Bone marrow (tissue), 2 donors: ENCODE data around the gene TMEM82.

Experiments
- DNase-seq, 2 donors: peaks; one replicate each; lab custom pipeline; 2025; lab: John Stamatoyannopoulos, UW

The TMEM82 gene

DNA sequence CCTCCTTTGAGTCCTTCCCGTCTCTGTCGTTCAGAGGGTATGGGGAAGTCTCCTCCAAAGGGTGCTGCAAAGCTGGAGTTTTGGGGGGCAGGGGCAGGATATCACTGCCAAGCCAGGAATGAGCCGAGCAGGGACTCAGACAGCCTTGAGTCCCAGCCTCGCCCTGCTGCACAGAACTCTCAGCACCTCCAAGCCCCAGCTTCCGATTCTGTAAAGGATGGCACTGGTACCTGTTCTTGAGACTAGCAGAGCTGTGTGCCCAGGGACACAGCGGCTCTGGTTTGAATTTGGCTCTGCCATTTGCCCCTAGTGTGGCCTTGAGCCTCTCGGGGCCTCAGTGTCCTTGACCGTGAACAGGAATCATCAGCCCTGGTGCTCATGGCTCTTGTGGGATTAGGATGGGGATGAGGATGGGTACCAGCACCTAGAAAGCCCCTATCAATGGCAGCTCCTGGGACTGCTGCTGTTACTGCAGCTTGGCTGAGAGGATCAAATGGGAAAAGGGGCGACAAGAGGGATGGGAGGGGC, 14.8 kb downstream of the TMEM82 start:
- DNase-seq, result no peak

DNA sequence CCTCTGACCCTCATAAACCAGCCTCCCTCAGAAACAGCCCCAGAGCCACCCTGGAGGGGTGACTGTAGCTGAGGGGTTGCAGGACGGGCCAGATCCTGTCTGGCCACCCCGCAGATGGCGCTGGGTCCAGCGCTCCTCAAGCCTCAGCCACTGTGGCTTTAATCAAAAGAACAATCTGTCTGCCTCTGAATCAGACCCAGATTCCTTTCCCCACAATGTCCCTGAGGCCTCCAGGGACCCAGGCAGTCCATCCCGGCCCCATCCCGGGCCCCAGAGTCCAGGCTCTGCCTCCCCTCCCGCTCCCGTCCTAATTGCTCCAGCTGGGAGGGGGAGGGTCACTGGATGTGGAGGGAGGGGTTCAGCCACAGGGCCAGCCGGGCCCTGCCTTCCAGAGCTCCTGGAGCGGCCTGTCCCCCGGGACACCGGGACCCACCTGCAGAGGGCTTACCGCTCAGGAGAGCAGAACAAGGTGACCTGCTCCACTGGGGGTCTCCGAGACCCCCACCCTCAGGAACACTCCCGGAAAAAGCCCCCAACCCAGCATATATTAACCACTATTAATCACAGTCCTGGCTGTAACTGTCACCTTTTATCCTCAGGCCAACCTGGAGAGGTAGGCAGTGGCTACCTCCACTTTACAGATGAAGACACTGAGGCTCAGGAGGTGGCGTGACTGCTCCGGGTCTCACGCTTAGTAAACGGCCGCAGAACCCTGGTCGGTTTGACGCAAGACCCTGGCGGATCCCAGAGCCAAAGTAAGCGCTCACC, 15.5 kb downstream of the TMEM82 start:
- DNase-seq, result no peak

DNA sequence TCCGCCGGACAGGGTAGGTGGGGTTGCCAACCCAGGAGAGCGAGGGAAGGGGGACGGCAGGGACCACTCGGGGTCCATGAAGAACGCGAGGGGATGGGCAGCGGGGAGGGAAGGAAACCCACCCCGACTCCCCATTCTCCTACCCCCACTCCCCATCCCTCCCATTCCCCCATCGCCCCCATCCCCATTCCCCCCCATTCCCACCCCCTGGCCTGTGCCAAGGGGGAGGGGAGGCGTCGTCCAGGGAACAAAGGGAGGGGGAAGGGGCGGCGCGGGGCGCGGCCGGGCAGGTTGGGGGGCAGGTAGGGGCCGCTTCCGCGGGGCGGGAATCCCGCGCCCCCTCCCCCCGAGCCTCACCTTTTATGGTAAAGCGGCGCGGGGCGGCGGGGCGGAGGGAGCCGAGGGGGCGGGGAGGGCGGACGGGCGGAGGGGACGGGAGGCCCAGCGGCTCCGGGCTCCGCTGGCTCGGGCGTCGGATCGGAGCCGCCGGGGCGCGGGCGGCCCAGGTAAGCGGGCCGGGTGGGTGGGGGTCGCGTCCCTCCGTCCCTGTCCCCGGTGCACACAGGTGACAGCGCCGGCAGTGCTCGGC, 16.1 kb downstream of the TMEM82 start, which contains the start of gene FBLIM1:
Gene FBLIM1 (plus strand): TSS at position 453 of the 589 bp plus-strand sequence. CDS start 6,189 bp downstream, outside the sequence.
- no peak for DNase-seq

DNA sequence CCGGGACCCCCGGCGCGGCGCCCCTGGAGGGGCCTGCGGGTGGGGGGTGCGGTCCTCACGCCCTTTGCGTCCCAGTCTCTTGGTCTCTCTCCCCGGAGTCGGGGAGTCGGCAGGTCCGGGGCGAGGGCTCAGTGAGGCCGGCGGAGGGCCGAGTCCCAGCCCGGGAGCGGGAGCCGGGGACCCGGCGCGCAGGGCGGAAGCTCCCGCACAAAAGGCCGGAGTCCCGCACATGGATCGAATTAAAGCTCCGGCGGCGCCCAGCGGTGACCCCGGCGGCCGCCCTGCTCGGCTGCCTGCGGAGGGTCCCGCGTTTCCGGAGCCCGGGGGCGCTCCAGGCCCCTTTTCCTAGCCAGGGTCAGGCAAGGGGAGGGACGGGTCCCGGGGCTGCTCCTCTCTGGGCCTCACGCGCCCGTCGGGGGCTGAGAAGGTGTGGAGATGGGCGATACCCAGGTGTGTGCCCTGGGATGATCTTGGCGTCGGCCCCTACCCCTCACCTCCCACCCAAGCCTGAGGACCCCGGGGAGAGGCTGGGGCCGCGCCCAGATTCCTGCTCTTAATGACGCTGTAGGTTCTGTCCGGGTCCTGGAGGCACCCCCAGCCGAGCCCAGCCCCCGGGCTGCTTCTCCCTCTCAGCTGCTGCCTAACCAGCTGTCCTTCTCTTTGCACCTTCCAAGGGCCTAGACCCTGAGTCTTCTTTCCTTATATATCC, 16.8 kb downstream of the TMEM82 start:
- no peak for DNase-seq

DNA sequence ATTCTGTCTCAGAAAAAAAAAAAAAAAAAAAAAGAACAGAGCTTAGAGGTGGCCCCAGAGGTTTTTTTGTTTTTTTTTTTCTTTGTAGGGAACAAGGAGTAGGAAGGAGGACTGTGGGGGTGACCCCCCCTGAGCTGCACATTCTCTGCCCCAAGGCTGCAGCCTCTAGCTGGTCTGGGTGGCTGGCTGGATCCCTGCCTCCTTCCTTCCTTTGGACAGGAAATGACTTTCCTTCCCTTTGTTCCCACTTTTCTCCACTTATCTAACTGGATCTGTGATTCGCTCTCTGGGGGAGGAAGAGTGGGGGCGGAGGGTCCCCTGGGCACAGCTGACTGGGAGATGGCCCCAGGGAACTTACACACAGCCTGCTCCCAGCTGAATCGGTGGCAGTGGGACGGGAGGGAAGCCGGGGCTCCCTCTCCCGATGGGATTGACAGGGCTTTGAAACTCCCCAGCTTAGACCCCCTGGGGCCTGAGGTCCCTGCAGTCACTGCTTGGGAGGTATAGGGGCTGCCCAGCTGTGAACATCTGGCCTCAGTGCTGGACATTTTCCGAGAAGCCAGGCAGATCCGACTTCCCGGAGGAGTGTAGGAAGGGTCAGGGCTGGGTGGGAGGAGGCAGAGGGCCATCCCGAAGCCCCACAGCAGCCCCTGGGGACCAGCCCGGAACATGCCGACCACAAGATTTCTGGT, 18.4 kb downstream of the TMEM82 start:
- no peak for DNase-seq

DNA sequence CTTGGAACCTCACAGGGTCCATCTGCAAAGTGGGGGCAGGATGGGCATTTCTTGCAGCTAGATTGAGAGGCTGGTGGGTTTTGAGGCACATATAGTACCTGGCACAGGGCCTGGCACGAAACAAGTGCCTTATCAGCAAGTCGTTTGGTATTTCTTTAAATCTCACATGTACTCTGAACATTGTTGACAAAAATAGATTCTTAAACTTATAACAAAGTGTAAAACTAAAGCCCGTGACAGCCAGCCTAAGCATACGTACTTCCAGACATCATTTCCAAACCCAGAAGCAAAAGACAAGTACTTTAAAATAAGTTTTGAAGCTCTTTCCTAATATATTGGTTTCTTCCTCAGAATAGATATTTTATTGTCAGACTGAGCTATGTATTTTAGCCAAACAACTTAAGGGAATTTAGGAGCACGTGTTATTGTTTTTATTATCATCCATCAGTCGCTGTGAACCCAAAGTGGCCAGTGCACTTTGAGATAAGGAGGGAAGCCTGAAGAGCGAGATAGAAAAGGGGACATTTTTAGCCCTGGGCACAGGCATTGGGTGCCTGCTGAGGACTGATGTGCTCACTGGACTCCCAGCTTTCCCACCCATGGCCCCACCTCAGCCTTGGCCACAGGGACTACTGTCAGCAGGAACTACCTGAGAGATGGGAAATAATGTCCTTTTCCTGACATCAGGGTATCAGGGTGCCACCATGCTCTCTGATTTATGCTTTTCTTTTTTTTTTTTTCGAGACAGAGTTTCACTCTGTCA, 19.2 kb downstream of the TMEM82 start:
- no peak for DNase-seq

DNA sequence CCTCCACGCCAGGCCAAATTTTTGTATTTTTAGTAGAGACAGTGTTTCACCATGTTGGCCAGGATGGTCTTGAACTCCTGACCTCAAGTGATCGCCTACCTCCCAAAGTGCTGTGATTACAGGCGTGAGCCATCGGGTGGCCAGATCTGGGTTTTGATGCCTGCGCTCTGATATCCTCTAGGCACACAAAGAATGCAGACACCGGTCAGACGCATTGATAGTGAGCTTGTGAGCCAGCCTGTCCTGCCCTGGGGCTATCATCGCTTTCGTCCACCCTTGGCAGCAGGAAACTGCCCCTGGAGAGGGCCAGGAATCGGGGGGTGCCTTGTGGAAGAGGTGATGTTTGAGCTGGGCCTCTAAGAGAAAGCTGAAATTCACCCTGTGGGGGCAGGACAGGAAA, 20.2 kb downstream of the TMEM82 start:
- DNase-seq, result no peak

DNA sequence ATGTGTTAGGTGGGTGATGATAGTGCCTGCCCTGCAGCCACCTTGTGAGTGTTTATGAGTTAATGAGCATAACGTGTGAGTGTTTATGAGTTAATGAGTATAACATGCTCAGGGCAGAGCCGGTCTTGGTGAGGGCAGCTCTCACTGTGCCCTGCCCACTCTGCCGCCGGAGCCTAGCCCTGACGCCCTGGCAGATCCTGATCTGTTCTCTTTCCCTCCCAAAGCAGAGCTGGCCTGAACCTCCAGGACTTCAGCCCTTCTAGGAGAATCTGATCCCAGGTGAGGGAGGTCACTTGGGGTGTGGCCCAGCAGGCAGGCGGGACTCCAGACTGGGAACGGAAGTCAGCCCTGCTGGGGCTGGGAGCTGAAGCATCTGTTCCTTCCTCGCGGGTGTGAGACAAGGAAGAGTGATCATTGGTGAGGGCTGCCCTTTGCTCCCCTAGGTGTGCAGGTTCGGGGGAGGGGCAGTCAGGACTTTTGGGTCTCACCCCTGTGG, 22.0 kb downstream of the TMEM82 start:
- no peak for DNase-seq

DNA sequence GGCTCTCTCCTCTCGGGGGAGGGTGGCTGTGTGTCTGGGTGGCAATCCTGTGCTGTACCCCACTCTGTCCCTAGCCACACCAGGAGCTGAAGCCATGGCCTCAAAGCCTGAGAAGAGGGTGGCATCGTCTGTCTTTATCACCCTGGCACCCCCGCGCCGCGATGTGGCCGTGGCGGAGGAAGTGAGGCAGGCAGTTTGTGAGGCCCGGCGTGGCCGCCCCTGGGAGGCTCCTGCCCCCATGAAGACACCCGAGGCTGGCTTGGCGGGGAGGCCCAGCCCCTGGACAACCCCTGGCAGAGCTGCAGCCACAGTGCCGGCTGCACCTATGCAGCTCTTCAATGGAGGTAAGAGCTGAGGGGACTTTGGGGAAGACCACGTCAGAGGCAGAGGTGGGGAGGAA, 22.6 kb downstream of the TMEM82 start:
- DNase-seq, result no peak

DNA sequence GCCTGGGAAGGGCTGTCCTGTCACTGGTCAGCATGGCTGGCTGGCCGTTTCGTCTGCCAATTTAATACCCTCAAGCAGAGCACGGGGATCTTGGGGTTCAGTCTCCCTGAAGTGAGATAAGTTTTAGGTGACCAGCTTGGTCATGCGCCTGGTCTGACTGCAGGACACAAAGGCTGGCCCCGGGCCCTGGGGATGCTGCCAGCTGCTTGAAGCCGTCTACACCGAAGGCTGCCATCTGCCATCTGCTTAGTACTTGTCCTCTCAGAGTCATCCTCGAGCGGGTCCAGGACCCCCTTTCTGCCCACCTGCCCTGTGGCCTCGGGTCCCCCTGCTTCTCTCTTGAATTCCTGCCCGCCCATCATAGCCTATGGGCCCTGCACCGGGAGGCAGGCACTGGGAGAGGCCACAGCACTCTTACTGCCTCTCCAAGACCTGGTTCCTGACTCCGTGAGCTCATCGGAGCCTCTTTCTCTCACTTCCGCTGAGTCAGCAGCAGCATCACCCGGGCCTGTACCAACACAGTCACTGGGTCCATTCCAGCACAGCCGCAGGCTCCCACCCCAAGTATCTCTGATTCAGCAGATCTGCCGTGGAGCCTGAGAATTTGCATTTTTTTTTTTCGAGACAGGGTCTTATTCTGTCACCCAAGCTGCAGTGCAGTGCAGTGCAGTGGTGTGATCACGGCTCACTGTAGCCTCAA, 23.3 kb downstream of the TMEM82 start:
- DNase-seq, result no peak

DNA sequence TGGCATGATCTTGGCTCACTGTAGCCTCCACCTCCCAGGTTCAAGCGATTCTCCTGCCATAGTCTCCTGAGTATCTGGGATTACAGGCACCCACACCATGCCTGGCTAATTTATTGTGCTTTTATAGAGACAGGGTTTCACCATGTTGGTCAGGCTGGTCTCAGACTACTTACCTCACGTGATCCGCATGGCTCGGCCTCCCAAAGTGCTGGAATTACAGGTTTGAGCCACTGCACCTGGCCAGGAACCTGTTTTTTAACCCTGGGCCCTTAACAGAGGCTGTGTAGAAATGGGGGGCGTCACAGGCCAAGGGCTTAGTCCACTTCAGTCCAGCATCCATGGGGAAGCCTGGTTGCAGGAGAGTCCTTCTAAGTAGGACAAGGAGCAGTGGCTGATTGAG, 25.6 kb downstream of the TMEM82 start:
- DNase-seq, result no peak

DNA sequence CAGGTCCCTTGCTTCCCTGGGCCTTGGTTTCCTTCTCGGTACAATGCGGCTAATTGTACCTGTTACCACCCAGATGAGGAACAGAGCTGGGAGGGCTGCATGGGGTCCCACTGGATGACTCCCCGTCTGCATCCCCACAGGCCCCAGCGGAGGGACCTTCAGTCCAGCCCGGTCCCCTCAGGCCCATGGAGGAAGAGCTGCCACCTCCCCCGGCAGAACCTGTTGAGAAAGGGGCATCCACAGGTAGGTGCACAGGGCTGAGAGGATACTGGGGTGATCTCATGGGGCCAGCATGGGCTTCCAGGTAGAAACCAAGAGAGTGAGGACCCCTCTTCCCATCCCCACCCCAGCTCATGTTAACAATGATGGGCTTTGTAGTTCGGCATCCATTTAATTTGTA, 26.1 kb downstream of the TMEM82 start:
- no peak for DNase-seq

DNA sequence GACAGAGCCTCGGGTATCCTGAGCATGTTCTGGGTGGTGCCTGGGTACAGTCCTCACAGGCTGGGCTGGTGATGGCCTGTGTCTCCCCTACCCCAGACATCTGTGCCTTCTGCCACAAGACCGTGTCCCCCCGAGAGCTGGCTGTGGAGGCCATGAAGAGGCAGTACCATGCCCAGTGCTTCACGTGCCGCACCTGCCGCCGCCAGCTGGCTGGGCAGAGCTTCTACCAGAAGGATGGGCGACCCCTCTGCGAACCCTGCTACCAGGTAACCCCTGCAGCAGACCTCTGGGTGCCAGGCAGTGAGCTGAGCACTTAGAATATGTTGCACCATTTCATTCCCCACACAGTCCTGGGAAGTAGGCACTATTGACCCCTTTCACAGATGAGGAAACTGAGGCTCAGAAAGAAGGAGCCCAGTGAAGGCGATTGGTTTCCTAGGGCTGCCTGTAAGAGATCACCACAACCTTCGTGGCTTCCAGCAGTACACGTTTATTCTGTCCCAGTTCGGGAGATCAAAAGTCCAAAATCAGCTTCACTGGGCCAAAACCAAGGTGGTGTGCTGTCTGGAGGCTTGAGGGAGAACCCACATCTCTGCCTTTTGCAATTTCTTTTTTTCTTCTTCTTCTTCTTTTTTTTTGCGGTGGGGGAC, 28.1 kb downstream of the TMEM82 start:
- DNase-seq, result no peak

DNA sequence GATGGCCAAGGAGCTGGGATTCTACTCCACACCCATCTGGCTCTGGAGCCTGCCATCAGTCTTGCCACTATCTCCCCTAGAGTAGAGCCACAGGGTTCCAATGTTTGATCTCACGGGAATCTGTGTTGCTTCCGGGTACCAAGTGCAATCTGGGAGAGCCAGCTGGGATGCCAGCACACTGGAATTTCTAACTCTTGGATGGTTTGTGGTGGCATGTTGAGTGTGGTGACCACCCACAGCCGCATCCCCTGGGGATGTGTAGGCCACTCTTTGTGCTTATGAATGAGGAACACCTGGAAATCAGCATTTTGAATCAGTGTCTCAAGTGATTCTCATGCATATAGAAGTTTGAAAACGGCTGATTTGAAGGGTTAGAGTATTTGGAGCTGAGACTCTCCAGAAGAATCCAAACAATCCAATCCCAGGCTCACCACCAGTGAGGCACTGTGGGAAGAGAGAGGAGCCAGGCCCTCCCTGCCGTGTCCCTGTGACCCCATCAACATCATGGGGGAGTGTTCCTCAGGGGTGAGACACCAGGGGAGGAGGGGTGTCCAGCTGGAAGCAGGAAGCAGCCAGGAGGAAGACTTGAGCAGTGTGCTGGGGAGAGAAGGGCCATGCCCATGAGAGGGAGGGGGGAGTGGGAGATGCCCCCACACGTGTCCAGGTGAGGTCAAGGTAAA, 29.7 kb downstream of the TMEM82 start:
- no peak for DNase-seq

DNA sequence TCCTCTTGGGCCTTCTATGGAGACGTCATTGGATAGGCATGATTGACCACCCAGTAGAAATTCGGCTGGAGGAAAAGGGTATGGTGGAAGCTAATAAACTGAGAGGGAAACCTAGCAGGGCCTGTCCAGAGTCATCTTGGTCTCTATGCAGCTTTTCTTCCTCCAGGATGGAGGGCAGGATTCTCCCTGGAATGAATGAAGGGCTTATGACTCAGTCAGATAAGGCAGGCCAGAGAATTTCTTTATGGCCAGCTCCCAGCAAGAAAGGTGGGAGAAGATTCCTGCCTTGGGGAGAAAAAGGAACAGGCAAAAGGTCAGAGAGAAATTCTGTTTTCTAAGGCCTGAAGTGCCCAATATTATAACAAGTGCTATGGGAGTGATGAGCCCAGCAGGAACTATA, 33.4 kb downstream of the TMEM82 start:
- DNase-seq, result no peak

DNA sequence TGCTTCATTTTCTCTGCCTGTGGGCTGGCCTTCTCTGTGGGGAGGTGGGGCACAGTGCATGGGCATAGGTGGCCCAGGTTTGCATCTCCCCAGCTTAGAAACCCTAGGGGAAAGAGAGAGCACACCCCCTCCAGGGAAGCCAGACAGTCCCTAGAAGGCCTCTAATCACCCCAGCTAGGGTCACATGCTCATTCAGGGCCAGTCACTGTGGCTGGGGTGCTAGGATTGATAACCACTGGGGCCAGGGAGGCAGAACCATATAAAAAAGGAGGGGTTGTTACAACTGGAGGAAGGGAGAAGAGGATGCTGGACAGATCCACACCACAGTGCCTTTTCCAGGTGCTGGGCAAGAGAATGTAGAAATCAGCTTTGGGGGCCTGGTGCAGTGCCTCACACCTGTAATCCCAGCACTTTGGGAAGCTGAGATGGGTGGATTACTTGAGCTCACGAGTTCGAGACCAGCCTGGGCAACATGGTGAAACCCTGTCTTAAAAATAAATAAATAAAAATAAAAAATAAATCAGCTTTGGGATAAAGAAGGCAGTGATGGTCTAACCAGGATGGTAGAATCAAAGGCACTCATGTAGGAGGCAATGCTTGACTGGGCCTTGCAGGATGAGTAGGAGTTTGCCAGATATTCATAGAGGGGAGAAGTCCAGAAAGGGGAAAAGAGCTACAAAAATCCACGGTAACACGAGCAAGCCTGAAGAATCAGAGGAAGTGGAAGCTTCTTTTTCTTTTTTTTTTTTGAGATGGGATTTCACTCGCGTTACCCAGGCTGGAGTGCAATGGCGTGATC, 35.8 kb downstream of the TMEM82 start:
- no peak for DNase-seq

DNA sequence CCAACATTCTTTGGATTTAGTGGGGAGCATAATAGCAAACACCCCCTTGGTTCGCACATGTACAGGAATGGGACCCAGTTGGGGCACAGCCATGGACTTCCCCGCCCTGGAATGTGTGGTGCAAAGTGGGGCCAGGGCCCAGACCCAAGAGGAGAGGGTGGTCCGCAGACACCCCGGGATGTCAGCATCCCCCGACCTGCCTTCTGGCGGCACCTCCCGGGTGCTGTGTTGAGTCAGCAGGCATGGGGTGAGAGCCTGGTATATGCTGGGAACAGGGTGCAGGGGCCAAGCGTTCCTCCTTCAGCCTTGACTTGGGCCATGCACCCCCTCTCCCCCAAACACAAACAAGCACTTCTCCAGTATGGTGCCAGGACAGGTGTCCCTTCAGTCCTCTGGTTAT, 43.4 kb downstream of the TMEM82 start:
- no peak for DNase-seq

DNA sequence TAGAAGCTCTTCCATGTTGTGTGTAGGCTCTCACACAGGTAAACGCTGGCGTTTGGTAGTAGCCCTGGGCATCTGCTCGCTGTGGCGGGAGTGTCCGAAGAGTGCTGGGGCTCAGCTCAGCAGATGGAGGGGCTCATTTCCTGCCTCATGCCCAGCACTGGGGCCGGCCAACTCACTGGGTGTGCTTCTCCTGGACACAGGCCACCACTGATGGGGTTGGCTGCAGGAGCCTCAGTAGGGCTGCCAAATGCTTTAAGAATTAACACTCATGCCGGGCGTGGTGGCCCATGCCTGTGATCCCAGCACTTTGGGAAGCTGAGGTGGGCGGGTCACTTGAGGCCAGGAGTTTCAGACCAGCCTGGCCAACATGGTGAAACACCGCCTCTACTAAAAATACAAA, 44.3 kb downstream of the TMEM82 start:
- DNase-seq, result no peak
